ENCODE measurements around the gene TSACC.

DNA sequence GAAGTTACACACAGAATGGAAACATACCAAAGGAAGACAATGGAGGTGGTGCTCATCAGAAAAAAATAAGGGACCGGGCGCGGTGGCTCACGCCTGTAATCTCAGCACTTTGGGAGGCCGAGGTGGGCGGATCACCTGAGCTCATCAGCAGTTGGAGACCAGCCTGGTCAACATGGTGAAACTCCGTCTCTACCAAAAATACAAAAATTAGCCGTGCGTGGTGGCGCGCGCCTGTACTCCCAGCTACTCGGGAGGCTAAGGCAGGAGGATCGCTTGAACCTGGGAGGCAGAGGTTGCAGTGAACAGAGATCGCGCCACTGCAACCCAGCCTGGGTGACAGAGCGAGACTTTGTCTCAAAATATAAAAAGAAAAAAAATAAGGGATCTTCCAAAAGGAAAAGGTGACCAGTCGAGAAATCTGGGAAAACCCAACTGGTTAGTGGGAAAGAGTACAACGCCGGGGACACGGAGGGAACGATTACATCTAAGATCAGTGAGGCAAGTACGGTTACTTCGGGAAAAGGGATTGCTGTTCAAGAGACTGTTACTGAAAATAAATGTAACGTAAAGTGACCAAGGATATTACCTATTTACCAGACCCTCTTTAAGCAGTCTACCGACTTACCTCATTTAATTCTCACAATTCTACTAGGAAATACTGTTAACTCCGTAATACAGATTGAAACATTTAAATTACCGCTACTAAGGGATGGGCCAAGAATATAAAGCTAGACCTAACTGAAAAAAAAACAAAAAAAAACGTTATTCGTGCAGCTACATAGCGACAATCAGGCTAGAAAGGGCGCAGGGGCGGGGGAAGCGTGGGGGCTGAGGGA is 1.1 kb upstream of the TSACC start:
- TF ChIP-seq, protein P1, sequence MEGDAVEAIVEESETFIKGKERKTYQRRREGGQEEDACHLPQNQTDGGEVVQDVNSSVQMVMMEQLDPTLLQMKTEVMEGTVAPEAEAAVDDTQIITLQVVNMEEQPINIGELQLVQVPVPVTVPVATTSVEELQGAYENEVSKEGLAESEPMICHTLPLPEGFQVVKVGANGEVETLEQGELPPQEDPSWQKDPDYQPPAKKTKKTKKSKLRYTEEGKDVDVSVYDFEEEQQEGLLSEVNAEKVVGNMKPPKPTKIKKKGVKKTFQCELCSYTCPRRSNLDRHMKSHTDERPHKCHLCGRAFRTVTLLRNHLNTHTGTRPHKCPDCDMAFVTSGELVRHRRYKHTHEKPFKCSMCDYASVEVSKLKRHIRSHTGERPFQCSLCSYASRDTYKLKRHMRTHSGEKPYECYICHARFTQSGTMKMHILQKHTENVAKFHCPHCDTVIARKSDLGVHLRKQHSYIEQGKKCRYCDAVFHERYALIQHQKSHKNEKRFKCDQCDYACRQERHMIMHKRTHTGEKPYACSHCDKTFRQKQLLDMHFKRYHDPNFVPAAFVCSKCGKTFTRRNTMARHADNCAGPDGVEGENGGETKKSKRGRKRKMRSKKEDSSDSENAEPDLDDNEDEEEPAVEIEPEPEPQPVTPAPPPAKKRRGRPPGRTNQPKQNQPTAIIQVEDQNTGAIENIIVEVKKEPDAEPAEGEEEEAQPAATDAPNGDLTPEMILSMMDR (IDR thresholded peaks at IDR 0.05; ENCODE audit: low read depth, low read length, poor library complexity, severe bottlenecking), result no peak
- no peak for TF ChIP-seq EZH2phosphoT487 (IDR thresholded peaks at IDR 0.05; ENCODE audit: borderline replicate concordance, low read length)
